HepG2 (cell line): ENCODE measurements around the gene MFAP4. TPM values are rescaled to one million over a fixed set of nuclear protein-coding genes. Genes with fewer than 3 reads are reported as not detected.

Experiments used
- ARID2 ChIP-seq: sonication (generic); formaldehyde crosslinking; IDR thresholded peaks from 2 replicates; pipeline ENCODE4 v1.8.1; 2022; ENCODE audit warnings: mild to moderate bottlenecking, missing genetic modification reagents, borderline replicate concordance
- EP300 ChIP-seq, 3 experiments: sonication (generic) in 1 of 3; formaldehyde crosslinking in 1 of 3; IDR thresholded peaks; 2 replicates each; pipeline versions ENCODE4 v1.5.1 to v1.6.1; 2011 to 2020; ENCODE audit warnings: low read depth in 2 of 3, low read length in 2 of 3, borderline replicate concordance in 1 of 3, improper control_type of control experiment in 1 of 3, mild to moderate bottlenecking in 1 of 3, missing genetic modification reagents in 1 of 3, moderate library complexity in 1 of 3
- GLI4 ChIP-seq: sonication (generic); formaldehyde crosslinking; IDR thresholded peaks from 2 replicates; pipeline ENCODE4 v1.5.1; 2020; ENCODE audit warnings: missing genetic modification reagents, mild to moderate bottlenecking, moderate library complexity, borderline replicate concordance
- HNRNPUL1 ChIP-seq: fragments of 200-400 bp; formaldehyde crosslinking; IDR thresholded peaks from 2 replicates; pipeline ENCODE4 v1.6.1; 2017; ENCODE audit warnings: low read depth, mild to moderate bottlenecking, low read length, moderate library complexity
- JARID2 ChIP-seq: sonication (generic); formaldehyde crosslinking; IDR thresholded peaks from 2 replicates; pipeline ENCODE4 v1.8.1; 2023; ENCODE audit warnings: missing genetic modification reagents, inconsistent platforms; ENCODE audit not compliant: insufficient replicate concordance
- MED1 ChIP-seq: sonication (generic); formaldehyde crosslinking; IDR thresholded peaks from 2 replicates; pipeline ENCODE4 v1.4.0; 2020; ENCODE audit warnings: missing genetic modification reagents
- MEF2D ChIP-seq: sonication (generic); formaldehyde crosslinking; IDR thresholded peaks from 2 replicates; pipeline ENCODE4 v1.5.1; 2020; ENCODE audit warnings: mild to moderate bottlenecking, missing genetic modification reagents
- TCF12 ChIP-seq, 2 experiments: fragments of 450-650 bp in 1 of 2; sonication (generic) in 1 of 2; formaldehyde crosslinking in 1 of 2; IDR thresholded peaks; 2 replicates each; pipeline versions ENCODE4 v1.6.1 to v1.8.0; 2017 to 2022; ENCODE audit warnings: antibody characterized with exemption in 1 of 2, mild to moderate bottlenecking in 1 of 2, missing genetic modification reagents in 1 of 2, moderate library complexity in 1 of 2
- ZFP82 ChIP-seq: sonication (generic); formaldehyde crosslinking; IDR thresholded peaks from 2 replicates; pipeline ENCODE4 v1.5.1; 2020; ENCODE audit warnings: mild to moderate bottlenecking, missing genetic modification reagents, borderline replicate concordance
- ZNF101 ChIP-seq: sonication (generic); formaldehyde crosslinking; IDR thresholded peaks from 2 replicates; pipeline ENCODE4 v1.4.0; 2020; ENCODE audit warnings: mild to moderate bottlenecking, low read depth, missing genetic modification reagents, borderline replicate concordance
- ZNF136 ChIP-seq: sonication (generic); formaldehyde crosslinking; IDR thresholded peaks from 2 replicates; pipeline ENCODE4 v1.8.1; 2022; ENCODE audit warnings: low read depth, mild to moderate bottlenecking, moderate library complexity, missing genetic modification reagents
- ZNF552 ChIP-seq: sonication (generic); formaldehyde crosslinking; IDR thresholded peaks from 2 replicates; pipeline ENCODE4 v1.9.0; 2022; ENCODE audit warnings: missing genetic modification reagents, mild to moderate bottlenecking, borderline replicate concordance
- polyA plus RNA-seq, 8 experiments: library from polyadenylated mRNA; depleted of rRNA in 3 of 8; stranded (reverse) in 7 of 8; unstranded in 1 of 8; fragments of >200 nt; fragmentation: Illumina TruSeq in 4 of 8; extraction: Trizol in 4 of 8; gene quantifications; 2 replicates each; pipeline versions ENCODE4 v1.2.1 to v1.2.3, GENCODE V29; 2011 to 2016; ENCODE audit warnings: low read depth in 4 of 8, missing spikeins in 1 of 8, mixed read lengths in 1 of 8; ENCODE audit not compliant: insufficient read depth in 1 of 8
- total RNA-seq, 5 experiments: library from RNA; depleted of rRNA; stranded (reverse); fragments of >200 nt; fragmentation: Illumina TruSeq; extraction: Trizol; gene quantifications; 2 replicates each; pipeline ENCODE4 v1.2.3, GENCODE V29; 2016; ENCODE audit warnings: low read depth in 1 of 5
- TF ChIP-seq, protein P1 (sequence below): sonication (generic); formaldehyde crosslinking; IDR thresholded peaks from 2 replicates; pipeline ENCODE4 v1.4.0; 2020; ENCODE audit warnings: missing genetic modification reagents
- TF ChIP-seq, protein P2 (sequence below): sonication (generic); formaldehyde crosslinking; IDR thresholded peaks from 2 replicates; pipeline ENCODE4 v1.4.0; 2020; ENCODE audit warnings: missing genetic modification reagents
- TF ChIP-seq, protein P3 (sequence below): sonication (generic); formaldehyde crosslinking; IDR thresholded peaks from 2 replicates; pipeline ENCODE4 v1.4.0; 2020; ENCODE audit warnings: mild to moderate bottlenecking, missing genetic modification reagents

MFAP4 gene
- total and polyA plus RNA-seq, 2 of the 13 experiments (the other 11 are each of a cell fraction or from before 2014, with no cell fraction given), result 0.08 TPM; not detected in 1

DNA sequence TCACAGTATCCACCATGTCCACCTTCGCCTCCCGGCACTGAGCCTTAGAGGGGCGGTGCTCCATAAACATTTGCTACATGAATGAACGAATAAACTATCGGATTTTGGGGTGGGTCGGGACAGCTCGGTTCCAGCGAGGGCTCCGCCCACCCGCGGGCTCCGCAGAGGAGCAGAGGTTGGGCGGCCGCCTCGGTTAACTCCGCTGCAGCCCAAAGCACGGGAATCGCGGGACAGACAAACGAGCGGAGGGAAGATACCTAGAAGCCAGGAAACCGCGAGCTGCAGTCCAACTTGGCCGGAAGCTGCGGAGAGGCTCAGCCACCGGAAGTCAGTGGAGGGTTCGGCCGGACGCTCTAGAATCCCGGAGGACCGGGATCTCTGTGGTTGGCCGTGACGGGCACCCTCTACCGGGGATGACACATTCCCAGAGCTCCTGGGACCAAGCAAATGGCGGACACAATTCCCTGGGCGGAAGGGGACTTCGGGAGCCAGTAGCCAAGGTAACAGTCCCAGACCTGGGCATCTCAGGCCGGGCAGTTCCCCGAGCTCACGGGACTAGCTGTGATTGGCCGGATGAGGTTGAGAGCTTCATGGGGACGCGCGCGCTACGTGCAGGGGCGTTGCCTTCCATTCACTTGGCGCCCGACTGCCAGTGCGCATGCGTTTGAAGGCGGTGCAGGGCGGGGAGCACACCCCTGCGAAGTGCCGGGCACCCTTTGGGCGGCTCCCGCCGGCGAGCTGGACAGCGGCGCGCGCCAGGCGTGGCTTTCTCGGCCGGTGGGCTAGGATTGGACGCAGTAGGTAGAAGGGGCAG is 9.2 kb downstream of the MFAP4 start (continued):
- TF ChIP-seq, protein P1, sequence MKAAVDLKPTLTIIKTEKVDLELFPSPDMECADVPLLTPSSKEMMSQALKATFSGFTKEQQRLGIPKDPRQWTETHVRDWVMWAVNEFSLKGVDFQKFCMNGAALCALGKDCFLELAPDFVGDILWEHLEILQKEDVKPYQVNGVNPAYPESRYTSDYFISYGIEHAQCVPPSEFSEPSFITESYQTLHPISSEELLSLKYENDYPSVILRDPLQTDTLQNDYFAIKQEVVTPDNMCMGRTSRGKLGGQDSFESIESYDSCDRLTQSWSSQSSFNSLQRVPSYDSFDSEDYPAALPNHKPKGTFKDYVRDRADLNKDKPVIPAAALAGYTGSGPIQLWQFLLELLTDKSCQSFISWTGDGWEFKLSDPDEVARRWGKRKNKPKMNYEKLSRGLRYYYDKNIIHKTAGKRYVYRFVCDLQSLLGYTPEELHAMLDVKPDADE, result no peak
- TF ChIP-seq ARID2 (CRISPR knock-in tag) (no peak), JARID2 (CRISPR knock-in tag) (no peak), MED1 (peak; percentile 81), GLI4 (CRISPR knock-in tag) (peak; percentile 62; the same call in 1 of the 2 replicates), ZNF136 (CRISPR knock-in tag) (peak; percentile 95; the same call in 1 of the 2 replicates), ZNF552 (no peak; the same call in 1 of the 2 replicates), ZFP82 (CRISPR knock-in tag) (no peak), ZNF101 (peak; percentile 41; the same call in 1 of the 2 replicates), EP300 (IDR thresholded peaks at IDR 0.05; ENCODE audit: low read depth in 2 of 2, low read length in 2 of 2) (no peak), EP300 (CRISPR knock-in tag; IDR thresholded peaks at IDR 0.05; ENCODE audit: borderline replicate concordance) (no peak), HNRNPUL1 (no peak), MEF2D (CRISPR knock-in tag) (peak; percentile 20; the same call in 1 of the 2 replicates), TCF12 (IDR thresholded peaks at IDR 0.05) (no peak), TCF12 (CRISPR knock-in tag; IDR thresholded peaks at IDR 0.05) (no peak)
- TF ChIP-seq, protein P2, sequence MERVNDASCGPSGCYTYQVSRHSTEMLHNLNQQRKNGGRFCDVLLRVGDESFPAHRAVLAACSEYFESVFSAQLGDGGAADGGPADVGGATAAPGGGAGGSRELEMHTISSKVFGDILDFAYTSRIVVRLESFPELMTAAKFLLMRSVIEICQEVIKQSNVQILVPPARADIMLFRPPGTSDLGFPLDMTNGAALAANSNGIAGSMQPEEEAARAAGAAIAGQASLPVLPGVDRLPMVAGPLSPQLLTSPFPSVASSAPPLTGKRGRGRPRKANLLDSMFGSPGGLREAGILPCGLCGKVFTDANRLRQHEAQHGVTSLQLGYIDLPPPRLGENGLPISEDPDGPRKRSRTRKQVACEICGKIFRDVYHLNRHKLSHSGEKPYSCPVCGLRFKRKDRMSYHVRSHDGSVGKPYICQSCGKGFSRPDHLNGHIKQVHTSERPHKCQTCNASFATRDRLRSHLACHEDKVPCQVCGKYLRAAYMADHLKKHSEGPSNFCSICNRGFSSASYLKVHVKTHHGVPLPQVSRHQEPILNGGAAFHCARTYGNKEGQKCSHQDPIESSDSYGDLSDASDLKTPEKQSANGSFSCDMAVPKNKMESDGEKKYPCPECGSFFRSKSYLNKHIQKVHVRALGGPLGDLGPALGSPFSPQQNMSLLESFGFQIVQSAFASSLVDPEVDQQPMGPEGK (CRISPR knock-in tag), result peak; percentile 48; the same call in 1 of the 2 replicates
- TF ChIP-seq, protein P3, sequence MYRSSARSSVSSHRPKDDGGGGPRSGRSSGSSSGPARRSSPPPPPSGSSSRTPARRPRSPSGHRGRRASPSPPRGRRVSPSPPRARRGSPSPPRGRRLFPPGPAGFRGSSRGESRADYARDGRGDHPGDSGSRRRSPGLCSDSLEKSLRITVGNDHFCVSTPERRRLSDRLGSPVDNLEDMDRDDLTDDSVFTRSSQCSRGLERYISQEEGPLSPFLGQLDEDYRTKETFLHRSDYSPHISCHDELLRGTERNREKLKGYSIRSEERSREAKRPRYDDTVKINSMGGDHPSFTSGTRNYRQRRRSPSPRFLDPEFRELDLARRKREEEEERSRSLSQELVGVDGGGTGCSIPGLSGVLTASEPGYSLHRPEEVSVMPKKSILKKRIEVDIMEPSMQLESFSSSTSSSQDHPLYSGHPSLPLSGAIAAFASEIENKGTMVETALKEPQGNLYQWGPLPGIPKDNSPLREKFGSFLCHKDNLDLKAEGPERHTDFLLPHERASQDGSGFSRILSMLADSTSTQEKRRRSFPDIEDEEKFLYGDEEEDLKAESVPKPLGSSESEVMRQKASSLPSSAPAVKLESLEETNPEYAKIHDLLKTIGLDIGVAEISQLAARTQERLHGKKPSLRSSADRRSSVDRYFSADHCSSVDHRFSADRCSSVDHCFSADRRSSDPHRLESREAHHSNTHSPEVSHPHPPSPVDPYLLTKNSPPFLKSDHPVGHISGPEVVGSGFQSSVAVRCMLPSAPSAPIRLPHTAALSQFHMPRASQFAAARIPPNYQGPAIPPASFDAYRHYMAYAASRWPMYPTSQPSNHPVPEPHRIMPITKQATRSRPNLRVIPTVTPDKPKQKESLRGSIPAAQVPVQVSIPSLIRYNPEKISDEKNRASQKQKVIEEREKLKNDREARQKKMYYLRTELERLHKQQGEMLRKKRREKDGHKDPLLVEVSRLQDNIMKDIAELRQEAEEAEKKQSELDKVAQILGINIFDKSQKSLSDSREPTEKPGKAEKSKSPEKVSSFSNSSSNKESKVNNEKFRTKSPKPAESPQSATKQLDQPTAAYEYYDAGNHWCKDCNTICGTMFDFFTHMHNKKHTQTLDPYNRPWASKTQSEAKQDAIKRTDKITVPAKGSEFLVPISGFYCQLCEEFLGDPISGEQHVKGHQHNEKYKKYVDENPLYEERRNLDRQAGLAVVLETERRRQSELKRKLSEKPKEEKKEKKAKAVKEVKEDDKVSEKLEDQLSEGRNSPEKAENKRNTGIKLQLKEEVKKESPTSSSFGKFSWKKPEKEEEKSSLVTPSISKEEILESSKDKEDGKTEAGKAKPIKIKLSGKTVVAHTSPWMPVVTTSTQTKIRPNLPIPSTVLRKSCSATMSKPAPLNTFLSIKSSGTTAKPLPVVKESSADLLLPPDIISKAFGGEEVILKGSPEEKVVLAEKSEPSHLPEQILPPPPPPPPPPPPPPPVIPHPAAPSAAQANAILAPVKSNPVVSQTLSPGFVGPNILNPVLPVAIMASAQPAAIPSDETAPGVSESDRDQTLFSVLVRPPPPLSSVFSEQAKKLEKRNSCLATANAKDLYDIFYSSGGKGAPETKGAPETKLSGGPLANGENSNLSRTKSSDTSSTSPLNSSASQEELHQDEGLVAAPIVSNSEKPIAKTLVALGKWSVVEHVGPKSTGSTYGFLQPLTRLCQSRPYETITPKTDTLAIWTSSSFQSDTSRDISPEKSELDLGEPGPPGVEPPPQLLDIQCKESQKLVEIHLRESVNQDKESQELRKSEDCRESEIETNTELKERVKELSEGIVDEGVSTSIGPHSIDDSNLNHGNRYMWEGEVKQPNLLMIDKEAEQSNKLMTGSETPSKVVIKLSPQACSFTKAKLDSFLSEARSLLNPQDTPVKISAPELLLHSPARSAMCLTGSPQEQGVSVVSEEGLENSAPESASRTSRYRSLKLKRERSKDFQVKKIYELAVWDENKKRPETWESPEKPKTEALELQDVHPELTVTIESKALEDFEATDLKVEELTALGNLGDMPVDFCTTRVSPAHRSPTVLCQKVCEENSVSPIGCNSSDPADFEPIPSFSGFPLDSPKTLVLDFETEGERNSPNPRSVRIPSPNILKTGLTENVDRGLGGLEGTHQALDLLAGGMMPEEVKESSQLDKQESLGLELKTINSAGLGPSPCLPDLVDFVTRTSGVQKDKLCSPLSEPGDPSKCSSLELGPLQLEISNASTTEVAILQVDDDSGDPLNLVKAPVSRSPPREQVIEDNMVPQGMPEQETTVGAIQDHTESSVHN (CRISPR knock-in tag), result no peak
